Ovary (tissue), 9 donors: ENCODE results near the gene DAAM2. TPM values are rescaled to one million over a fixed set of nuclear protein-coding genes. Genes with fewer than 3 reads are reported as not detected.
A peak's percentile ranks its signal among the peaks of the same experiment; 100 is the strongest.

Source experiments
- DNase-seq, 5 donors: peaks; one replicate each; pipeline ENCODE4 v3.0.0-alpha.2; 2019 to 2020
- H3K27ac ChIP-seq, 2 donors: fragments of 200-600 bp; one replicate each; pipeline versions ENCODE4 v1.5.1 to v1.8.0; 2019 to 2022
- H3K27me3 ChIP-seq: fragments of 200-600 bp; one replicate; pipeline ENCODE4 v1.8.0; 2022
- H3K36me3 ChIP-seq: fragments of 200-600 bp; sonication (generic); one replicate; pipeline ENCODE4 v1.5.1; 2019
- H3K4me1 ChIP-seq: one replicate; pipeline ENCODE4 v1.8.1; 2013; ENCODE audit warnings: mild to moderate bottlenecking, moderate library complexity; ENCODE audit not compliant: insufficient read depth
- H3K4me3 ChIP-seq: fragments of 200-600 bp; sonication (generic); one replicate; pipeline ENCODE4 v1.5.1; 2017
- H3K9me3 ChIP-seq, 2 donors: fragments of 200-600 bp in 1 of 2; sonication (generic) in 1 of 2; one replicate each; pipeline versions ENCODE4 v1.5.1 to v1.8.1; 2013 to 2019; ENCODE audit warnings: mild to moderate bottlenecking in 1 of 2, moderate library complexity in 1 of 2
- CTCF ChIP-seq, 3 donors: fragments of 450-650 bp in 2 of 3; fragments of 200-600 bp in 1 of 3; IDR thresholded peaks; one replicate each; pipeline versions ENCODE4 v1.5.1 to v1.8.0; 2016 to 2022; ENCODE audit warnings: antibody characterized with exemption in 3 of 3, mild to moderate bottlenecking in 1 of 3
- EP300 ChIP-seq: sonication (generic); formaldehyde crosslinking; IDR thresholded peaks from one replicate; pipeline ENCODE4 v1.6.1; 2017; ENCODE audit warnings: antibody characterized with exemption
- POLR2A ChIP-seq: fragments of 450-650 bp; IDR thresholded peaks from one replicate; pipeline ENCODE4 v1.6.1; 2017; ENCODE audit warnings: antibody characterized with exemption, mild to moderate bottlenecking, moderate library complexity
- WGBS, 3 donors: extraction: QIAGEN DNeasy Blood & Tissue Kit in 1 of 3; methylation state at CpG; one replicate each; pipeline versions ENCODE4 v1.1.5 to v1.1.7; 2013 to 2017; 5-methylcytosine and 5-hydroxymethylcytosine counted together
- intact Hi-C, 4 donors: fragments of 100-400 bp; cut with DNase I; formaldehyde crosslinking; loops; one replicate each; pipeline versions ENCODE4 v1.11.0 to v1.15.1; 2022 to 2023
- polyA plus RNA-seq, 2 donors: library from polyadenylated mRNA; stranded (reverse); fragments of 200-250 nt in 1 of 2; fragments of 350-450 nt in 1 of 2; fragmentation: Illumina TruSeq in 1 of 2; extraction: RNeasy Lipid Tissue Mini Kit (QIAGEN cat#74804) in 1 of 2; gene quantifications; one replicate each; pipeline ENCODE4 v1.2.3, GENCODE V29; 2013 to 2014
- total RNA-seq, 7 donors: library from RNA; depleted of rRNA in 2 of 7; stranded (reverse); fragments of >200 nt in 2 of 7; fragmentation: NEBNext Ultra II Directional in 3 of 7; extraction: Animal tissue kit (Norgen Biotek cat#: 25700) in 3 of 7; gene quantifications; one replicate each; pipeline versions ENCODE4 v1.1.0 to v1.2.4, GENCODE V29; 2016 to 2023
- donor health status: DM: no; HTN: no; CAD: no; lungs with moderate emphysema.
- donor health status: DM: no; HTN: no; CAD: no.
- donor health status: Bipolar disorder and iron deficiency.
- donor health status: DM: yes; HTN: yes; CAD: no.
- donor health status: DM: no; HTN: no; CAD: no.
- donor health status: DM: yes; HTN: yes; CAD: no.

Gene DAAM2
- total and polyA plus RNA-seq, 9 donors, result 8.5 to 27.8 (median 18.5) TPM

- DNase-seq, result peak in 2 of 5 donors; percentile 52 to 67
- WGBS, 3 donors, result 8 to 22% (median 15%) methylated on average over 7 of the region's 7 CpGs
Measured at GRCh38 chr6:39816747-39817146, 24.6 kb downstream of the DAAM2 start.

GRCh38 chr6:39818695-39819094, 26.5 kb downstream of the DAAM2 start:
- no peak for TF ChIP-seq EP300
- TF ChIP-seq POLR2A, result no peak
- no peak for TF ChIP-seq CTCF (IDR thresholded peaks at IDR 0.05)
- H3K9me3 ChIP-seq, result no peaks in the 10 kb centered on the region
- H3K27me3 ChIP-seq, result no peaks in the 10 kb centered on the region
- no peak overlapping the region for H3K4me3 ChIP-seq
- H3K27ac ChIP-seq, result no peak overlapping the region
- WGBS, 3 donors, result 88 to 90% (median 89%) methylated on average over 2 of the region's 2 CpGs
- DNase-seq, result no peak
- peaks cover 18% of the 10 kb centered on the region for H3K4me1 ChIP-seq
- no peaks in the 10 kb centered on the region for H3K36me3 ChIP-seq
- intact Hi-C loops, result loop anchor here in 1 of 4 donors (10.0 kb wide), 1 partner anchor 66 kb away; no protein-coding TSS in a partner anchor

More at GRCh38 chr6:39816747-39817146, 24.6 kb downstream of the DAAM2 start:
- Histone ChIP-seq H3K27ac (peak overlapping the region in 1 of 2 donors; percentile 34), H3K27me3 (no peaks in the 10 kb centered on the region), H3K9me3 (no peaks in the 10 kb centered on the region), H3K4me3 (no peak overlapping the region), H3K36me3 (no peaks in the 10 kb centered on the region), H3K4me1 (peaks cover 24% of the 10 kb centered on the region)
- intact Hi-C loops, result loop anchor here in 1 of 4 donors (10.0 kb wide), 1 partner anchor 68 kb away; no protein-coding TSS in a partner anchor
- TF ChIP-seq EP300, result no peak
- TF ChIP-seq CTCF (IDR thresholded peaks at IDR 0.05), result no peak
- no peak for TF ChIP-seq POLR2A

- Histone ChIP-seq H3K9me3 (no peaks in the 10 kb centered on the region), H3K36me3 (no peaks in the 10 kb centered on the region), H3K27ac (no peak overlapping the region), H3K4me1 (peaks cover 18% of the 10 kb centered on the region), H3K27me3 (no peaks in the 10 kb centered on the region), H3K4me3 (no peak overlapping the region)
- intact Hi-C loops, result loop anchor here in 1 of 4 donors (10.0 kb wide), 1 partner anchor 66 kb away; no protein-coding TSS in a partner anchor
- 90 to 100% (median 95%) methylated on average over 1 of the region's 1 CpG for WGBS, 3 donors
- no peak for DNase-seq
- no peak for TF ChIP-seq POLR2A
- TF ChIP-seq EP300, result no peak
- no peak for TF ChIP-seq CTCF (IDR thresholded peaks at IDR 0.05)
Measured at GRCh38 chr6:39819228-39819627, 27.1 kb downstream of the DAAM2 start.

GRCh38 chr6:39819676-39820075, 27.5 kb downstream of the DAAM2 start:
- no peak overlapping the region for H3K4me3 ChIP-seq
- no peaks in the 10 kb centered on the region for H3K9me3 ChIP-seq
- H3K4me1 ChIP-seq, result peaks cover 18% of the 10 kb centered on the region
- DNase-seq, result no peak
- intact Hi-C loops, result loop anchor here in 1 of 4 donors (10.0 kb wide), 1 partner anchor 65 kb away; no protein-coding TSS in a partner anchor
- no peak overlapping the region for H3K27ac ChIP-seq
- TF ChIP-seq POLR2A, result no peak
- TF ChIP-seq CTCF (IDR thresholded peaks at IDR 0.05), result no peak
- TF ChIP-seq EP300, result no peak
- no peaks in the 10 kb centered on the region for H3K27me3 ChIP-seq
- no peaks in the 10 kb centered on the region for H3K36me3 ChIP-seq
- 75 to 94% (median 84%) methylated on average over 8 of the region's 8 CpGs for WGBS, 3 donors
